GM20000 (cell line): ENCODE results near the gene ZNF423.

Source experiments
- DNase-seq: peaks from one replicate; pipeline ENCODE4 v3.0.0; 2012; ENCODE audit warnings: low spot score
- CTCF ChIP-seq: IDR thresholded peaks from 2 replicates; pipeline ENCODE4 v1.5.1; 2012; ENCODE audit warnings: mild to moderate bottlenecking, control low read depth; ENCODE audit errors: extremely low read depth, missing control alignments

Gene ZNF423

GRCh38 chr16:49524216-49524946 is 331.5 kb downstream of the ZNF423 start:
- DNase-seq, result no peak
- no peak for TF ChIP-seq CTCF

- TF ChIP-seq CTCF, result no peak
- DNase-seq, result no peak
These were observed 332.3 kb downstream of the ZNF423 start for GRCh38 chr16:49523435-49524159.

GRCh38 chr16:49521734-49522325 is 334.1 kb downstream of the ZNF423 start:
- TF ChIP-seq CTCF, result no peak
- no peak for DNase-seq

GRCh38 chr16:49520492-49521038 is 335.3 kb downstream of the ZNF423 start:
- DNase-seq, result no peak
- TF ChIP-seq CTCF, result no peak

GRCh38 chr16:49519741-49520140 is 336.2 kb downstream of the ZNF423 start:
- TF ChIP-seq CTCF, result no peak

DNA sequence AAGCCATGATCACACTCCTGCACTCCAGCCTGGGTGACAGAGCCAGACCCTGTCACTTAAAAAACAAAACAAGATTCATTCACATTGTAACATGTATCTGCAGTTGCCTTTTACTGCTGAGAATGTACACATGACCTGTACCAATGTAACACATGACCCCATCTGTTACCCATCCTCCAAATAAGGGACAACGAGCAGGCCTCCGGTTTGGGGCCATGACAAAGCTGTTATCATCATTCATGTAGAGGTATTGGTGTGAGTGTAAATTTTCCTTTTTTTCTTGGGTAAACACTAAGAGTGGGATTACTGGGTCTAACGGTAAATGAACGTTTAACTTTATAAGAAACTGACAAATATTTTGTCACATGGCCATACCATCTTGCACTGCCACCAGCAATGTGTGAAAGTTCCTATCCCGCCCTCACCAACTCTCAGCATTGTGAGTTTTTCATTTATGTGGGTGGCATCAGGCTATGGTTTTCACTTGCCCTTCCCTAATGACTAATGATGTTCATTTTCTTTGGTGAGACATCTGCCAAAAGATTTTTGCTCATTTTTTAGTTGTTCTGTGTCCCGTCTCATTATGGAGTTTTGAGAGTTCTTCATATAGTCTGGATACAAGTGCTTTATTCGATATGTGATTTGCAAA is 336.8 kb downstream of the ZNF423 start:
- DNase-seq, result no peak
- TF ChIP-seq CTCF, result no peak

More at GRCh38 chr16:49519741-49520140, 336.2 kb downstream of the ZNF423 start:
- DNase-seq, result no peak
